ENCODE results near the gene PAIP2.

Gene PAIP2

GRCh38 chr5:139378101-139378825 lies 36.6 kb downstream of the PAIP2 start:
- H3K4me3 ChIP-seq (replicated peaks; ENCODE audit: low read depth, low read length) = no peak overlapping the region
- DNase-seq (ENCODE audit: extremely low read depth, low read depth) = no peak
- TF ChIP-seq CTCF (IDR thresholded peaks at IDR 0.05; ENCODE audit: low read depth, low read length, missing control alignments) = no peak

GRCh38 chr5:139378941-139379361 lies 37.3 kb downstream of the PAIP2 start:
- no peak for TF ChIP-seq CTCF (IDR thresholded peaks at IDR 0.05; ENCODE audit: low read depth, low read length, missing control alignments)
- no peak overlapping the region for H3K4me3 ChIP-seq (replicated peaks; ENCODE audit: low read depth, low read length)
- no peak for DNase-seq (ENCODE audit: extremely low read depth, low read depth)

GRCh38 chr5:139379626-139380449 lies 38.2 kb downstream of the PAIP2 start:
- no peak for DNase-seq (ENCODE audit: extremely low read depth, low read depth)
- TF ChIP-seq CTCF (IDR thresholded peaks at IDR 0.05; ENCODE audit: low read depth, low read length, missing control alignments) = no peak
- no peak overlapping the region for H3K4me3 ChIP-seq (replicated peaks; ENCODE audit: low read depth, low read length)

GRCh38 chr5:139381837-139382761 lies 40.4 kb downstream of the PAIP2 start:
- DNase-seq (ENCODE audit: extremely low read depth, low read depth) = no peak
- no peak overlapping the region for H3K4me3 ChIP-seq (replicated peaks; ENCODE audit: low read depth, low read length)
- TF ChIP-seq CTCF (IDR thresholded peaks at IDR 0.05; ENCODE audit: low read depth, low read length, missing control alignments) = no peak

- no peak for TF ChIP-seq CTCF (IDR thresholded peaks at IDR 0.05; ENCODE audit: low read depth, low read length, missing control alignments)
Observed at GRCh38 chr5:139382807-139383206, 41.2 kb downstream of the PAIP2 start.

GRCh38 chr5:139383275-139383992 lies 41.8 kb downstream of the PAIP2 start, which contains the start of gene SLC23A1:
SLC23A1 (minus strand) TSS chr5:139383297; CDS start chr5:139383253, 44 bp downstream.
- no peak for DNase-seq (ENCODE audit: extremely low read depth, low read depth)
- no peak for TF ChIP-seq CTCF (IDR thresholded peaks at IDR 0.05; ENCODE audit: low read depth, low read length, missing control alignments)
- no peak within 1 kb of the TSS for H3K4me3 ChIP-seq (replicated peaks; ENCODE audit: low read depth, low read length)

More at GRCh38 chr5:139382807-139383206, 41.2 kb downstream of the PAIP2 start:
- DNase-seq (ENCODE audit: extremely low read depth, low read depth) = no peak
- no peak overlapping the region for H3K4me3 ChIP-seq (replicated peaks; ENCODE audit: low read depth, low read length)

All from HFF-Myc (cell line).